ENCODE measurements around the gene STX16. TPM values are rescaled to one million over a fixed set of nuclear protein-coding genes. Genes with fewer than 3 reads are reported as not detected.
"Not testable (repeated sequence)": the region's sequence is repeated elsewhere in the genome, so short reads cannot be mapped to it uniquely, and the experiment has no call there.

STX16 gene
- polyA plus RNA-seq, 6 donors from 2014 or later, result 15.7 to 35.7 (median 20.8) TPM

- Mint-ChIP-seq H3K27me3 (peaks cover 18 to 68% (median 67%) of the 10 kb centered on the region in 3 donors), H3K9me3 (peaks cover 4 to 46% (median 21%) of the 10 kb centered on the region in 7 donors), H3K36me3 (peaks cover 7 to 21% of the 10 kb centered on the region in 2 donors)
- H3K4me1 Mint-ChIP-seq; ATAC-seq (ENCODE audit: low read depth in 2 of 2); H3K27ac Mint-ChIP-seq; DNase-seq; H3K4me3 Mint-ChIP-seq: not testable (repeated sequence)
Measured at GRCh38 chr20:58726156-58726555, 75.1 kb downstream of the STX16 start.

Other genes with a start within 250 kb of the STX16 start
- under 1 TPM in 4 of 6 donors, not detected in 2; 0.08 to 0.33 (median 0.11) TPM for gene APCDD1L, start 135.9 kb upstream of the STX16 start, polyA plus RNA-seq (ENCODE audit: low read depth in 6 of 6)
- gene NPEPL1, start 41.5 kb downstream of the STX16 start, polyA plus RNA-seq (ENCODE audit: low read depth in 6 of 6), result 1 to 10 TPM; 4.2 to 8.4 (median 6.0) TPM
- gene GNAS-AS1, start 199.6 kb downstream of the STX16 start, polyA plus RNA-seq (ENCODE audit: low read depth in 6 of 6), result under 1 TPM in 1 of 6 donors, not detected in 5; 0.35 TPM
- 100 to 1,000 TPM; 133 to 298 (median 194) TPM for gene GNAS, start 201.4 kb downstream of the STX16 start, polyA plus RNA-seq (ENCODE audit: low read depth in 6 of 6)